SK-N-SH (cell line): ENCODE results near the gene LSMEM2. TPM values are rescaled to one million over a fixed set of nuclear protein-coding genes. Genes with fewer than 3 reads are reported as not detected.

ENCODE experiments used
- CTCF ChIA-PET: fragments of 300-600, 350-600 bp; formaldehyde crosslinking; extraction: SDS; loops from one replicate; lab custom pipeline; 2021; lab: Yijun Ruan, JAX
- POLR2A ChIA-PET: fragments of 350-600 bp; sonication (Branson Sonifier 250); formaldehyde crosslinking; extraction: SDS; loops from one replicate; lab custom pipeline; 2020; ENCODE audit warnings: antibody characterized with exemption, inconsistent platforms; lab: Yijun Ruan, JAX
- DNase-seq: peaks from one replicate; pipeline ENCODE4 v3.0.0; 2012
- H2AFZ ChIP-seq: fragments of 200-600 bp; sonication (generic); 2 replicates; pipeline ENCODE4 v1.8.1; 2016; ENCODE audit warnings: antibody characterized with exemption, mild to moderate bottlenecking, low read depth
- H3F3A ChIP-seq: fragments of 200-600 bp; sonication (generic); replicated peaks from 2 replicates; pipeline ENCODE3; 2016; ENCODE audit warnings: antibody characterized with exemption, mild to moderate bottlenecking; ENCODE audit not compliant: insufficient read depth
- H3K27ac ChIP-seq, 2 experiments: fragments of 200-500 bp in 1 of 2; fragments of 200-600 bp in 1 of 2; sonication (Bioruptor generic) in 1 of 2; sonication (generic), shearing (Covaris generic) in 1 of 2; 2 replicates each; pipeline versions ENCODE4 v1.5.1 to v1.6.1; 2014 to 2016; ENCODE audit warnings: low read depth in 2 of 2, inconsistent platforms in 1 of 2, low read length in 1 of 2, mild to moderate bottlenecking in 1 of 2, mixed read lengths in 1 of 2
- H3K27me3 ChIP-seq: fragments of 200-600 bp; sonication (generic), shearing (Covaris generic); 2 replicates; pipeline ENCODE4 v1.6.1; 2016; ENCODE audit warnings: mixed run types; ENCODE audit not compliant: insufficient read depth
- H3K36me3 ChIP-seq, 2 experiments: fragments of 200-500 bp in 1 of 2; fragments of 200-600 bp in 1 of 2; sonication (Bioruptor generic) in 1 of 2; sonication (generic) in 1 of 2; replicated peaks in 1 of 2; 2 replicates each; pipeline versions ENCODE3 to v1.5.1; 2014 to 2016; ENCODE audit warnings: low read length in 1 of 2, mild to moderate bottlenecking in 1 of 2; ENCODE audit not compliant: insufficient read depth in 2 of 2, control insufficient read depth in 1 of 2
- H3K4me1 ChIP-seq, 2 experiments: fragments of 200-500 bp in 1 of 2; fragments of 200-600 bp in 1 of 2; sonication (Bioruptor generic) in 1 of 2; sonication (generic), shearing (Covaris generic) in 1 of 2; 2 replicates each; pipeline versions ENCODE4 v1.5.1 to v1.6.1; 2014 to 2016; ENCODE audit warnings: low read depth in 1 of 2, low read length in 1 of 2, mixed run types in 1 of 2; ENCODE audit not compliant: insufficient read depth in 2 of 2, control insufficient read depth in 1 of 2
- H3K4me2 ChIP-seq: fragments of 200-600 bp; sonication (generic), shearing (Covaris generic); 2 replicates; pipeline ENCODE4 v1.6.1; 2017; ENCODE audit warnings: mixed run types
- H3K4me3 ChIP-seq, 2 experiments: fragments of 200-500 bp in 1 of 2; fragments of 200-600 bp in 1 of 2; sonication (Bioruptor generic) in 1 of 2; sonication (generic), shearing (Covaris generic) in 1 of 2; 2 replicates each; pipeline versions ENCODE4 v1.5.1 to v1.8.1; 2014 to 2016; ENCODE audit warnings: low read depth in 2 of 2, inconsistent platforms in 1 of 2, low read length in 1 of 2, mild to moderate bottlenecking in 1 of 2, mixed read lengths in 1 of 2, moderate library complexity in 1 of 2
- H3K79me2 ChIP-seq: fragments of 200-600 bp; sonication (generic); 2 replicates; pipeline ENCODE4 v1.8.1; 2017; ENCODE audit warnings: mild to moderate bottlenecking; ENCODE audit not compliant: insufficient read depth
- H3K9ac ChIP-seq: fragments of 200-600 bp; sonication (generic); 2 replicates; pipeline ENCODE4 v1.6.1; 2017; ENCODE audit warnings: mixed run types
- H3K9me2 ChIP-seq: fragments of 200-600 bp; sonication (generic); 2 replicates; pipeline ENCODE4 v1.6.1; 2017; ENCODE audit warnings: mixed run types
- H3K9me3 ChIP-seq: fragments of 200-600 bp; sonication (generic); 2 replicates; pipeline ENCODE4 v1.6.1; 2017; ENCODE audit warnings: mixed run types, mild to moderate bottlenecking, moderate library complexity
- H4K20me1 ChIP-seq: fragments of 200-600 bp; sonication (generic); 2 replicates; pipeline ENCODE4 v1.6.1; 2017; ENCODE audit warnings: mild to moderate bottlenecking, mixed run types; ENCODE audit not compliant: insufficient read depth
- CHD2 ChIP-seq: fragments of 150-350 bp; IDR thresholded peaks from 2 replicates; pipeline ENCODE4 v1.6.1; 2018; ENCODE audit warnings: low read length; ENCODE audit not compliant: partially characterized antibody
- ELF1 ChIP-seq: IDR thresholded peaks from 2 replicates; pipeline ENCODE4 v1.4.0; 2012
- EP300 ChIP-seq, 2 experiments: IDR thresholded peaks; 2 replicates each; pipeline versions ENCODE4 v1.4.0 to v1.6.1; 2012; ENCODE audit warnings: borderline replicate concordance in 1 of 2, low read depth in 1 of 2, low read length in 1 of 2
- FOXJ3 ChIP-seq: sonication (generic); formaldehyde crosslinking; IDR thresholded peaks from 2 replicates; pipeline ENCODE4 v1.5.1; 2020; ENCODE audit warnings: mild to moderate bottlenecking, missing genetic modification reagents
- JUND ChIP-seq: IDR thresholded peaks from 2 replicates; pipeline ENCODE4 v1.4.0; 2012
- MAX ChIP-seq: IDR thresholded peaks from 2 replicates; pipeline ENCODE4 v1.4.0; 2012; ENCODE audit warnings: low read depth
- MEF2A ChIP-seq: IDR thresholded peaks from 2 replicates; pipeline ENCODE4 v1.4.0; 2012; ENCODE audit warnings: low read depth, borderline replicate concordance
- MXI1 ChIP-seq: IDR thresholded peaks from 2 replicates; pipeline ENCODE4 v1.6.1; 2012; ENCODE audit warnings: mild to moderate bottlenecking, low read depth, low read length, improper control_type of control experiment
- NFIC ChIP-seq: IDR thresholded peaks from 2 replicates; pipeline ENCODE4 v1.4.0; 2012; ENCODE audit warnings: borderline replicate concordance
- NRF1 ChIP-seq: IDR thresholded peaks from 2 replicates; pipeline ENCODE4 v1.6.1; 2012; ENCODE audit warnings: low read depth, mild to moderate bottlenecking, low read length
- PBX3 ChIP-seq: IDR thresholded peaks from 2 replicates; pipeline ENCODE4; 2012
- RAD21 ChIP-seq: IDR thresholded peaks from 2 replicates; pipeline ENCODE4 v1.6.1; 2012; ENCODE audit warnings: mild to moderate bottlenecking, low read length
- RFX5 ChIP-seq: IDR thresholded peaks from 2 replicates; pipeline ENCODE4 v1.6.1; 2012; ENCODE audit warnings: mild to moderate bottlenecking, improper control_type of control experiment, low read length
- SIN3A ChIP-seq: IDR thresholded peaks from 2 replicates; pipeline ENCODE4 v1.6.1; 2012; ENCODE audit warnings: low read depth, mild to moderate bottlenecking, low read length, moderate library complexity, borderline replicate concordance
- TAF1 ChIP-seq: IDR thresholded peaks from 2 replicates; pipeline ENCODE4 v1.6.1; 2012; ENCODE audit warnings: low read depth, mild to moderate bottlenecking, low read length, moderate library complexity, borderline replicate concordance
- YY1 ChIP-seq: IDR thresholded peaks from 2 replicates; pipeline ENCODE4 v1.4.0; 2012; ENCODE audit warnings: low read depth, mild to moderate bottlenecking
- ZBTB33 ChIP-seq: IDR thresholded peaks from 2 replicates; pipeline ENCODE4 v1.4.0; 2012; ENCODE audit warnings: low read depth, borderline replicate concordance
- WGBS: methylation state at CpG from one replicate; pipeline ENCODE4 v1.1.6; 2017; ENCODE audit warnings: low lambda C conversion rate; 5-methylcytosine and 5-hydroxymethylcytosine counted together
- polyA plus RNA-seq, 3 experiments: library from polyadenylated mRNA; depleted of rRNA; stranded (reverse); fragments of >200 nt; gene quantifications; 2 replicates each; pipeline ENCODE4 v1.2.3, GENCODE V29; 2012

LSMEM2 gene
- polyA plus RNA-seq, 1 of the 3 experiments (the other 2 are of a cell fraction), result 0.03 TPM

- Histone ChIP-seq H3K27me3 (no peaks in the 10 kb centered on the region), H4K20me1 (no peaks in the 10 kb centered on the region), H3K79me2 (peaks cover 39% of the 10 kb centered on the region), H3K4me1 (peaks cover 0 to 29% of the 10 kb centered on the region in 2 experiments; a peak in 2 of 4 replicates), H3K4me2 (0 out of 2 replicates have a peak overlapping the region, but pooled peaks have one; percentile 11), H3K27ac (no peak overlapping the region), H3K9ac (no peak overlapping the region), H3K4me3 (no peak overlapping the region), H3K9me3 (no peaks in the 10 kb centered on the region), H2AFZ (no peak overlapping the region), H3K36me3 (peaks cover 15 to 30% of the 10 kb centered on the region in 2 experiments), H3F3A (peaks cover 9% of the 10 kb centered on the region), H3K9me2 (no peaks in the 10 kb centered on the region)
- DNase-seq, result no peak
- ChIA-PET POLR2A (no interaction called here), CTCF (interaction anchor here (1.4 to 5.9 kb wide), 2 partner anchors 10 to 15 kb away, joined by 4 to 45 read pairs; partner anchors contain the start of genes HYAL1, HYAL3 and NAA80)
- 64% methylated on average over 3 of the region's 9 CpGs for WGBS
- no peak for TF ChIP-seq NRF1
- TF ChIP-seq CHD2, result no peak
Observed at GRCh38 chr3:50316657-50317242, 37.9 kb downstream of the LSMEM2 start.

- 74% methylated on average over 6 of the region's 6 CpGs for WGBS
- no peaks in the 10 kb centered on the region for H4K20me1 ChIP-seq
- TF ChIP-seq YY1 (no peak), ELF1 (no peak), MEF2A (no peak)
- peaks cover 0 to 34% of the 10 kb centered on the region in 2 experiments; a peak in 2 of 4 replicates for H3K4me1 ChIP-seq
- H3K27me3 ChIP-seq, result no peaks in the 10 kb centered on the region
- DNase-seq, result no peak
- H3K4me2 ChIP-seq, result 0 out of 2 replicates have a peak overlapping the region, but pooled peaks have one; percentile 11
- CTCF ChIA-PET, result interaction anchor here (1.4 to 5.9 kb wide), 2 partner anchors 9 to 16 kb away, joined by 4 to 45 read pairs; partner anchors contain the start of genes HYAL1, HYAL3 and NAA80
- H3K27ac ChIP-seq, result no peak overlapping the region
- no peaks in the 10 kb centered on the region for H3K9me2 ChIP-seq
- peaks cover 39% of the 10 kb centered on the region for H3K79me2 ChIP-seq
- peaks cover 9% of the 10 kb centered on the region for H3F3A ChIP-seq
- H3K36me3 ChIP-seq, result peaks cover 15 to 30% of the 10 kb centered on the region in 2 experiments
- no peak overlapping the region for H3K9ac ChIP-seq
- H3K4me3 ChIP-seq, result no peak overlapping the region
- H2AFZ ChIP-seq, result no peak overlapping the region
- POLR2A ChIA-PET, result no interaction called here
- no peaks in the 10 kb centered on the region for H3K9me3 ChIP-seq
Observed at GRCh38 chr3:50317300-50317699, 38.4 kb downstream of the LSMEM2 start.

- POLR2A ChIA-PET, result no interaction called here
- H3K27ac ChIP-seq, result no peak overlapping the region; a peak in 1 of 4 replicates
Observed at GRCh38 chr3:50318163-50318562, 39.3 kb downstream of the LSMEM2 start.

More at GRCh38 chr3:50318163-50318562, 39.3 kb downstream of the LSMEM2 start:
- CTCF ChIA-PET, result interaction anchor here (1.6 to 5.9 kb wide), 2 partner anchors 16 to 25 kb away, joined by 6 to 45 read pairs; partner anchors contain the start of genes HYAL1, HYAL3, IFRD2 and NAA80
- no peaks in the 10 kb centered on the region for H3K9me3 ChIP-seq
- H2AFZ ChIP-seq, result no peak overlapping the region
- H3K27me3 ChIP-seq, result no peaks in the 10 kb centered on the region
- no CpG with 5 or more reads among the region's 11 CpGs for WGBS
- no peaks in the 10 kb centered on the region for H4K20me1 ChIP-seq
- no peak for TF ChIP-seq RFX5
- TF ChIP-seq RAD21, result no peak
- TF ChIP-seq EP300 (IDR thresholded peaks at IDR 0.05; ENCODE audit: borderline replicate concordance in 1 of 2, low read depth in 1 of 2, low read length in 1 of 2), result no peak
- TF ChIP-seq PBX3, result no peak
- TF ChIP-seq MEF2A, result no peak
- TF ChIP-seq FOXJ3 (CRISPR knock-in tag), result no peak
- TF ChIP-seq JUND, result no peak
- no peak for TF ChIP-seq MAX
- TF ChIP-seq ELF1, result no peak
- no peak for TF ChIP-seq MXI1
- no peak for TF ChIP-seq ZBTB33
- TF ChIP-seq TAF1, result no peak
- TF ChIP-seq NRF1, result no peak
- no peak for TF ChIP-seq SIN3A
- no peak for TF ChIP-seq NFIC
- H3F3A ChIP-seq, result peaks cover 9% of the 10 kb centered on the region
- H3K36me3 ChIP-seq, result peaks cover 15 to 30% of the 10 kb centered on the region in 2 experiments
- H3K4me3 ChIP-seq, result no peak overlapping the region
- DNase-seq, result no peak
- no peaks in the 10 kb centered on the region for H3K9me2 ChIP-seq
- no peak overlapping the region for H3K9ac ChIP-seq
- peaks cover 39% of the 10 kb centered on the region for H3K79me2 ChIP-seq
- H3K4me2 ChIP-seq, result no peak overlapping the region
- peaks cover 0 to 37% of the 10 kb centered on the region in 2 experiments; a peak in 2 of 4 replicates for H3K4me1 ChIP-seq
